GM12878 (cell line): ENCODE results near the gene DIAPH2.

ENCODE experiments used
- ATF3 ChIP-seq: IDR thresholded peaks from 2 replicates; pipeline ENCODE4 v1.6.1; 2011; ENCODE audit warnings: low read depth, mild to moderate bottlenecking, low read length, moderate library complexity, borderline replicate concordance; ENCODE audit errors: extremely low read depth
- IRF3 ChIP-seq: fragments of 450-650 bp; IDR thresholded peaks from 2 replicates; pipeline ENCODE4 v1.6.1; 2014; ENCODE audit warnings: mild to moderate bottlenecking
- KDM1A ChIP-seq: fragments of 200-600 bp; sonication (generic); IDR thresholded peaks from 2 replicates; pipeline ENCODE4 v1.6.1; 2016; ENCODE audit warnings: borderline replicate concordance
- RCOR1 ChIP-seq: conservative IDR thresholded peaks from 2 replicates; pipeline ENCODE4 v1.6.1; 2012; ENCODE audit warnings: low read depth, low read length, improper control_type of control experiment
- SIN3A ChIP-seq: IDR thresholded peaks from 2 replicates; pipeline ENCODE4 v1.6.1; 2012; ENCODE audit warnings: low read depth, low read length, improper control_type of control experiment
- ZSCAN29 ChIP-seq: fragments of 450-650 bp; IDR thresholded peaks from 2 replicates; pipeline ENCODE4 v1.6.1; 2017; ENCODE audit warnings: mild to moderate bottlenecking, moderate library complexity

- TF ChIP-seq ATF3 (no peak), ZSCAN29 (no peak), RCOR1 (no peak), KDM1A (no peak), IRF3 (no peak), SIN3A (no peak)
These were observed 36.7 kb downstream of the DIAPH2 start for GRCh38 chrX:96721354-96721753.
